ENCODE results near the gene DDX5.
A peak's percentile ranks its signal among the peaks of the same experiment; 100 is the strongest.

DDX5 gene

GRCh38 chr17:64506201-64506575, at the start of gene DDX5:
TSS of gene DDX5 (minus strand) at chr17:64506289. CDS start at chr17:64506119, 170 bp downstream.
- DNase-seq (ENCODE audit: low spot score), result peak; percentile 96
- TF ChIP-seq, protein P1, sequence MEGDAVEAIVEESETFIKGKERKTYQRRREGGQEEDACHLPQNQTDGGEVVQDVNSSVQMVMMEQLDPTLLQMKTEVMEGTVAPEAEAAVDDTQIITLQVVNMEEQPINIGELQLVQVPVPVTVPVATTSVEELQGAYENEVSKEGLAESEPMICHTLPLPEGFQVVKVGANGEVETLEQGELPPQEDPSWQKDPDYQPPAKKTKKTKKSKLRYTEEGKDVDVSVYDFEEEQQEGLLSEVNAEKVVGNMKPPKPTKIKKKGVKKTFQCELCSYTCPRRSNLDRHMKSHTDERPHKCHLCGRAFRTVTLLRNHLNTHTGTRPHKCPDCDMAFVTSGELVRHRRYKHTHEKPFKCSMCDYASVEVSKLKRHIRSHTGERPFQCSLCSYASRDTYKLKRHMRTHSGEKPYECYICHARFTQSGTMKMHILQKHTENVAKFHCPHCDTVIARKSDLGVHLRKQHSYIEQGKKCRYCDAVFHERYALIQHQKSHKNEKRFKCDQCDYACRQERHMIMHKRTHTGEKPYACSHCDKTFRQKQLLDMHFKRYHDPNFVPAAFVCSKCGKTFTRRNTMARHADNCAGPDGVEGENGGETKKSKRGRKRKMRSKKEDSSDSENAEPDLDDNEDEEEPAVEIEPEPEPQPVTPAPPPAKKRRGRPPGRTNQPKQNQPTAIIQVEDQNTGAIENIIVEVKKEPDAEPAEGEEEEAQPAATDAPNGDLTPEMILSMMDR (IDR thresholded peaks at IDR 0.05; ENCODE audit: borderline replicate concordance, control extremely low read depth, extremely low read depth, insufficient read depth, missing control alignments), result no peak
- in situ Hi-C loops (cut with MboI; ENCODE audit: low sequenced_read_pairs, unreplicated experiment), result no loop called here

GRCh38 chr17:64555281-64555680, 49.2 kb upstream of the DDX5 start:
- TF ChIP-seq, protein P1 (IDR thresholded peaks at IDR 0.05; ENCODE audit: borderline replicate concordance, control extremely low read depth, extremely low read depth, insufficient read depth, missing control alignments), result no peak
- in situ Hi-C loops (cut with MboI; ENCODE audit: low sequenced_read_pairs, unreplicated experiment), result no loop called here
- no peak for DNase-seq (ENCODE audit: low spot score)

GRCh38 chr17:64554028-64554637, 48.0 kb upstream of the DDX5 start:
- no peak for DNase-seq (ENCODE audit: low spot score)
- in situ Hi-C loops (cut with MboI; ENCODE audit: low sequenced_read_pairs, unreplicated experiment), result no loop called here
- TF ChIP-seq, protein P1 (IDR thresholded peaks at IDR 0.05; ENCODE audit: borderline replicate concordance, control extremely low read depth, extremely low read depth, insufficient read depth, missing control alignments), result no peak

- TF ChIP-seq, protein P1 (IDR thresholded peaks at IDR 0.05; ENCODE audit: borderline replicate concordance, control extremely low read depth, extremely low read depth, insufficient read depth, missing control alignments), result no peak
- in situ Hi-C loops (cut with MboI; ENCODE audit: low sequenced_read_pairs, unreplicated experiment), result no loop called here
- DNase-seq (ENCODE audit: low spot score), result no peak
These were observed 45.4 kb upstream of the DDX5 start for GRCh38 chr17:64551461-64551860.

DNA sequence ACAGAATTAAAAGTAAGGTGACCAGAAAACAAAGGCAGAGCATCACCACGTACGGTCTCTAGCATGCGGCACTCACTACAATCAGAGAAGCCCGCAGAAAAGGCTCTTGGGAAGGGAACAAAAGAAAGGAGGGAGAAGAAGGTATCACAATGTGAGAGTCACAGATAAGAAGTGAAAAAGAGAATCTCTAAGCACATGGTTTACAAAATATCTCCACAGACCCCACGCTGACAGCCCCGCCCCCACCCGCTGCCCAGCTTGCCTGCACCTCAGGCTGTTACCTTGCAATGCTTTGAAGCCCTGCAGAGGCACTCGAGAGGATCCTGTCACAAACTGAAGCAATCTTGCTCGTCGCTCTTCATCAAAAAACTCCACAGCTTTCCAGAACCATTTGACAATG, 41.2 kb upstream of the DDX5 start:
- TF ChIP-seq, protein P1 (IDR thresholded peaks at IDR 0.05; ENCODE audit: borderline replicate concordance, control extremely low read depth, extremely low read depth, insufficient read depth, missing control alignments), result no peak
- in situ Hi-C loops (cut with MboI; ENCODE audit: low sequenced_read_pairs, unreplicated experiment), result no loop called here
- no peak for DNase-seq (ENCODE audit: low spot score)

DNA sequence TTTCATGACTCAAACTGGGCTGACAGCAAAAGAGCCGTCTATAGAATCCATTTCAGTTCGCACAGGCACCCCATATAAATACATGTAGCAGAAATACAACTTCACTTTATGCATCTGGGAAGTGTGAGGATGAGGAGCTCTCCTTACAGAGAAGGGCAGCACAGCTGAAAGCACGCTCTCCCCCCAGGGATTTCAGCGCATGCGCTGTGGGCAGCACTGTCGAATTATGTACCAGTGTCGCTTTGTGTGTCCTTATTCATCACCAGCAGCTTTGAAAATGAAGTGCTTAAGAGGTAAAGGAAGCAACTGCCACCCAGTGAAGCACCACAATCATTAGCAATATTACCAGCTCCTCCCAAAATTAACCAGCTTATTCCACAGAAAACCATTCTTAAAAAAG, 40.6 kb upstream of the DDX5 start:
- in situ Hi-C loops (cut with MboI; ENCODE audit: low sequenced_read_pairs, unreplicated experiment), result no loop called here
- TF ChIP-seq, protein P1 (IDR thresholded peaks at IDR 0.05; ENCODE audit: borderline replicate concordance, control extremely low read depth, extremely low read depth, insufficient read depth, missing control alignments), result no peak
- no peak for DNase-seq (ENCODE audit: low spot score)

All from GM13976 (cell line).